GM12875 (cell line): Measurements from ENCODE around the gene TENT5C.

Experiments used
- H3K4me3 ChIP-seq: one replicate; pipeline ENCODE4 v1.5.1; 2011; ENCODE audit warnings: low read depth, low read length, control low read depth
- CTCF ChIP-seq: IDR thresholded peaks from 2 replicates; pipeline ENCODE4 v1.5.1; 2011; ENCODE audit warnings: low read depth, mild to moderate bottlenecking, control low read depth, inconsistent platforms, low read length, moderate library complexity, borderline replicate concordance; ENCODE audit not compliant: insufficient read depth

The TENT5C gene

GRCh38 chr1:117566556-117566955 is 39.3 kb upstream of the TENT5C start:
- TF ChIP-seq CTCF = no peak
- H3K4me3 ChIP-seq = no peak overlapping the region

GRCh38 chr1:117567435-117567834 is 38.4 kb upstream of the TENT5C start:
- TF ChIP-seq CTCF = no peak
- no peak overlapping the region for H3K4me3 ChIP-seq

GRCh38 chr1:117567976-117568375 is 37.9 kb upstream of the TENT5C start:
- TF ChIP-seq CTCF = no peak
- H3K4me3 ChIP-seq = no peak overlapping the region

- no peak for TF ChIP-seq CTCF
- H3K4me3 ChIP-seq = no peak overlapping the region
Measured at GRCh38 chr1:117568999-117569398, 36.8 kb upstream of the TENT5C start.

- TF ChIP-seq CTCF = no peak
- H3K4me3 ChIP-seq = no peak overlapping the region
Measured at GRCh38 chr1:117569856-117570255, 36.0 kb upstream of the TENT5C start.

- TF ChIP-seq CTCF = no peak
- H3K4me3 ChIP-seq = no peak overlapping the region
Measured at GRCh38 chr1:117570988-117571409, 34.8 kb upstream of the TENT5C start.

GRCh38 chr1:117571496-117571895 is 34.4 kb upstream of the TENT5C start:
- H3K4me3 ChIP-seq = no peak overlapping the region
- no peak for TF ChIP-seq CTCF
